ENCODE data around the gene RPL3. TPM values are rescaled to one million over a fixed set of nuclear protein-coding genes. Genes with fewer than 3 reads are reported as not detected.

Gene RPL3
- total RNA-seq, 2 experiments from 2014 or later, result 3,952 to 3,974 TPM

DNA sequence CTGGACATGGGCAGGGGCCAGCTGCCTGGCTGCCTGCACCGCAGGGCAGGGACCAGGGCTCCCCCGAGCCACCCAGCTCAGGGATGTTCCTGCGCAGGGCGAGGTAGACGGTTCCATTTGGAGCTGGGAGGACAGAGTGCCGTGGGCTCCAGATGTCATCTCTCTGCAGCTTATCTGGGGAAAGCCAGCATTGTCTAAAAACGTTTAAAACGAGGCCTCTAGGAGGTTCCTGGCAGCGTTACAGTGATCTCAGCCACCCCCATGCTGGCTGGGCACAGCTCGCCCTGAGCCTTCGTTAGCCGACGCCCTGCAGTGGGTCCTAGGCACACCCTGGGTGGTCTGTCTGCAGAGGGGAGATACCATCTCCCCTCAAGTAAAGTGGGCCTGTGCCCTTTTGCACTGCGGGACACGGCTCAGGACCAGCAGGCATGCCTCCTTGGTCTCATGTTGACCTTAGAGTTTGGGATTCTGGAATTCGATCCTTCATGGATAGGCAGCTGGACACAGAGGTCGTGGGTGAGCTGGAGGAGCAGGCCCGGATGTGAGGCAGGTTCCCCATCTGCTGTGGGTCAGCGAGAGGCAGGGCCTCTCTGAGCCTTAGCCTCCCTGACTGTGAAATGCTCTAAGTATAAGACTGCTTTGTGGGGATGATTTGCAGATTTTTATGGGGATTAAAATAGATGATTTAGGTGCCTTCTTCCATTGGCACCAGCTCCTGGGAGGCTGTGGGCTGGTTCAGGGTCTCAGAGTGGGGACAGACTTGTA is 44.5 kb upstream of the RPL3 start:
- DNase-seq (no peak), ATAC-seq (ENCODE audit: poor library complexity) (no peak)
- no peaks in the 10 kb centered on the region for H3K4me1 ChIP-seq (ENCODE audit: insufficient read depth, low read length)
- POLR2A ChIA-PET, result no interaction called here
- CTCF ChIA-PET, result interaction anchor here (0.5 kb wide), 1 partner anchor 65 kb away, joined by 3 read pairs; no protein-coding TSS in a partner anchor
- TF ChIP-seq, protein P1, sequence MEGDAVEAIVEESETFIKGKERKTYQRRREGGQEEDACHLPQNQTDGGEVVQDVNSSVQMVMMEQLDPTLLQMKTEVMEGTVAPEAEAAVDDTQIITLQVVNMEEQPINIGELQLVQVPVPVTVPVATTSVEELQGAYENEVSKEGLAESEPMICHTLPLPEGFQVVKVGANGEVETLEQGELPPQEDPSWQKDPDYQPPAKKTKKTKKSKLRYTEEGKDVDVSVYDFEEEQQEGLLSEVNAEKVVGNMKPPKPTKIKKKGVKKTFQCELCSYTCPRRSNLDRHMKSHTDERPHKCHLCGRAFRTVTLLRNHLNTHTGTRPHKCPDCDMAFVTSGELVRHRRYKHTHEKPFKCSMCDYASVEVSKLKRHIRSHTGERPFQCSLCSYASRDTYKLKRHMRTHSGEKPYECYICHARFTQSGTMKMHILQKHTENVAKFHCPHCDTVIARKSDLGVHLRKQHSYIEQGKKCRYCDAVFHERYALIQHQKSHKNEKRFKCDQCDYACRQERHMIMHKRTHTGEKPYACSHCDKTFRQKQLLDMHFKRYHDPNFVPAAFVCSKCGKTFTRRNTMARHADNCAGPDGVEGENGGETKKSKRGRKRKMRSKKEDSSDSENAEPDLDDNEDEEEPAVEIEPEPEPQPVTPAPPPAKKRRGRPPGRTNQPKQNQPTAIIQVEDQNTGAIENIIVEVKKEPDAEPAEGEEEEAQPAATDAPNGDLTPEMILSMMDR (IDR thresholded peaks at IDR 0.05), result no peak
- intact Hi-C loops (cut with DNase I, micrococcal nuclease), result no loop called here
- no peak overlapping the region for H3K4me3 ChIP-seq (ENCODE audit: low read length)
- H3K9me3 ChIP-seq (ENCODE audit: control insufficient read depth in 1 of 2, insufficient read depth in 1 of 2, low read length in 2 of 2), result no peaks in the 10 kb centered on the region
- H3K36me3 ChIP-seq (ENCODE audit: insufficient read depth, low read length), result no peaks in the 10 kb centered on the region
- Mint-ChIP-seq H3K27me3 (no peaks in the 10 kb centered on the region), H3K4me3 (no peak overlapping the region), H3K36me3 (ENCODE audit: low read depth) (no peaks in the 10 kb centered on the region), H3K9me3 (no peaks in the 10 kb centered on the region), H3K4me1 (ENCODE audit: low read depth) (peaks cover 6% of the 10 kb centered on the region), H3K27ac (no peak overlapping the region)
- H3K27me3 ChIP-seq (ENCODE audit: control insufficient read depth in 1 of 2, insufficient read depth in 2 of 2, low read length in 2 of 2), result no peaks in the 10 kb centered on the region
- H3K27ac ChIP-seq (ENCODE audit: low read depth in 1 of 2, low read length in 2 of 2), result no peak overlapping the region

DNA sequence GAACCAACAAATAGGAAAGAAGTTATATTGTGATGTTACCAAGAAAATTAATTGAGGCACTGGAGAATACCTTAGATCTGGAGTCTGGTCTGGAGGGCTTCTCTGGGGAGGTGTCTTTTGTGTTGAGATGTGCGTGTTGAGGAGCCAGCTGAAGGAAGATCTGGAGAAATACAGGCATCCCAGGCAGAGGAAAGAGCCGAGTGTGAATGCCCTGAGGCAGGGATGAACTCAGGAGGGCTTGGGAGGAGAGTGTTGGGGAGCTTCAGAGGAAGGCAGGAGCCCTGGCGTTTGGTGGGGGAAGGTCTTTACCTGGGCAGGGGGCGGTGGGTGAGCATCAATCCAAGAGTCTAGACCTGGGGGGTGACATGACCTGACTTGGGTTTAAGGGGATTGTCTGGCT is 43.5 kb upstream of the RPL3 start:
- ATAC-seq (ENCODE audit: poor library complexity) (no peak), DNase-seq (no peak)
- Histone ChIP-seq H3K4me3 (ENCODE audit: low read length) (no peak overlapping the region), H3K9me3 (ENCODE audit: control insufficient read depth in 1 of 2, insufficient read depth in 1 of 2, low read length in 2 of 2) (no peaks in the 10 kb centered on the region), H3K36me3 (ENCODE audit: insufficient read depth, low read length) (no peaks in the 10 kb centered on the region), H3K27ac (ENCODE audit: low read depth in 1 of 2, low read length in 2 of 2) (no peak overlapping the region), H3K27me3 (ENCODE audit: control insufficient read depth in 1 of 2, insufficient read depth in 2 of 2, low read length in 2 of 2) (no peaks in the 10 kb centered on the region), H3K4me1 (ENCODE audit: insufficient read depth, low read length) (no peaks in the 10 kb centered on the region)
- H3K27me3 Mint-ChIP-seq, result no peaks in the 10 kb centered on the region
- POLR2A ChIA-PET, result no interaction called here
- H3K9me3 Mint-ChIP-seq, result no peaks in the 10 kb centered on the region
- no peak overlapping the region for H3K4me3 Mint-ChIP-seq
- no peaks in the 10 kb centered on the region for H3K36me3 Mint-ChIP-seq (ENCODE audit: low read depth)
- H3K4me1 Mint-ChIP-seq (ENCODE audit: low read depth), result peaks cover 6% of the 10 kb centered on the region
- TF ChIP-seq, protein P1 (IDR thresholded peaks at IDR 0.05), result no peak
- H3K27ac Mint-ChIP-seq, result no peak overlapping the region
- CTCF ChIA-PET, result no interaction called here
- intact Hi-C loops (cut with DNase I, micrococcal nuclease), result no loop called here

DNA sequence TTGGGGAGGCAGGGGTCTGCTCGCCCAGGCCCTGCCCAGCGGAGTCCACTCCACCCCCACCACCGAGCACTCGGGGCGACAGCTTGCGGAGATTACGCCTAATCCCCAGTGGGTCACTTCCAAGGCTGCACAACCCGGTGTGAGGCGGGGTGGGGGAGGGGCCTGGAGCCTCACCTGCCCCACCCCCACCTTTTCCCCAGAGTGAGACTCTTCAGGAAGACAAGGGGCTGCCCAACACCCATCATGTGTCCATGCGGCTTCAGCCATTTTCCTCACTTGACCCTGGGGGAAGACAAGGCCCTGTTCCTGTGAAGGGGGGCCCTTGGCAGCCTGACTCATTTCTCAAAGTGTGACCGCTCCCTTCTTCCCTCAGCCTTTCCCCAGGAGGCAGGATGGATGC is 42.8 kb upstream of the RPL3 start:
- H3K9me3 Mint-ChIP-seq, result no peaks in the 10 kb centered on the region
- no peak overlapping the region for H3K4me3 Mint-ChIP-seq
- H3K4me1 Mint-ChIP-seq (ENCODE audit: low read depth), result peaks cover 6% of the 10 kb centered on the region
- ChIA-PET CTCF (no interaction called here), POLR2A (no interaction called here)
- Histone ChIP-seq H3K4me3 (ENCODE audit: low read length) (no peak overlapping the region), H3K27me3 (ENCODE audit: control insufficient read depth in 1 of 2, insufficient read depth in 2 of 2, low read length in 2 of 2) (no peaks in the 10 kb centered on the region), H3K27ac (ENCODE audit: low read depth in 1 of 2, low read length in 2 of 2) (no peak overlapping the region), H3K4me1 (ENCODE audit: insufficient read depth, low read length) (no peaks in the 10 kb centered on the region), H3K9me3 (ENCODE audit: control insufficient read depth in 1 of 2, insufficient read depth in 1 of 2, low read length in 2 of 2) (no peaks in the 10 kb centered on the region), H3K36me3 (ENCODE audit: insufficient read depth, low read length) (no peaks in the 10 kb centered on the region)
- TF ChIP-seq, protein P1 (IDR thresholded peaks at IDR 0.05), result no peak
- ATAC-seq (ENCODE audit: poor library complexity) (no peak), DNase-seq (no peak)
- no peaks in the 10 kb centered on the region for H3K27me3 Mint-ChIP-seq
- intact Hi-C loops (cut with DNase I, micrococcal nuclease), result no loop called here
- H3K36me3 Mint-ChIP-seq (ENCODE audit: low read depth), result no peaks in the 10 kb centered on the region
- H3K27ac Mint-ChIP-seq, result no peak overlapping the region

Data from CD4-positive, alpha-beta T cell (primary cell).